Smooth muscle cell (in vitro differentiated cells): Measurements from ENCODE around the gene ATG5. TPM values are rescaled to one million over a fixed set of nuclear protein-coding genes. Genes with fewer than 3 reads are reported as not detected.

ENCODE experiments used
- DNase-seq: peaks from one replicate; lab custom pipeline; 2025; ENCODE audit not compliant: unreplicated experiment; lab: John Stamatoyannopoulos, UW
- H2AFZ ChIP-seq: fragments of 200-600 bp; sonication (generic); 2 replicates; pipeline ENCODE4 v1.6.0; 2016; ENCODE audit warnings: antibody characterized with exemption, low read depth, mild to moderate bottlenecking
- H3F3A ChIP-seq: fragments of 200-600 bp; sonication (generic); 2 replicates; pipeline ENCODE4 v1.6.0; 2017; ENCODE audit warnings: antibody characterized with exemption, low read depth
- H3K27ac ChIP-seq: fragments of 200-600 bp; sonication (generic); 2 replicates; pipeline ENCODE4 v1.5.1; 2016; ENCODE audit warnings: low read depth, mild to moderate bottlenecking
- H3K27me3 ChIP-seq: fragments of 200-600 bp; sonication (generic); 2 replicates; pipeline ENCODE4 v1.6.1; 2016; ENCODE audit warnings: low read depth, mild to moderate bottlenecking
- H3K36me3 ChIP-seq: fragments of 200-600 bp; sonication (generic); 2 replicates; pipeline ENCODE4 v1.5.1; 2016; ENCODE audit warnings: low read depth
- H3K4me1 ChIP-seq: fragments of 200-600 bp; sonication (generic); 2 replicates; pipeline ENCODE4 v1.5.1; 2016; ENCODE audit warnings: low read depth
- H3K4me2 ChIP-seq: fragments of 200-600 bp; sonication (generic); 2 replicates; pipeline ENCODE4 v1.6.0; 2016; ENCODE audit warnings: mild to moderate bottlenecking
- H3K4me3 ChIP-seq: fragments of 200-600 bp; sonication (generic); 2 replicates; pipeline ENCODE4 v1.5.1; 2016; ENCODE audit warnings: mild to moderate bottlenecking
- H3K79me2 ChIP-seq: fragments of 200-600 bp; sonication (generic); 2 replicates; pipeline ENCODE4 v1.6.0; 2016; ENCODE audit warnings: low read depth, mild to moderate bottlenecking
- H3K9ac ChIP-seq: fragments of 200-600 bp; sonication (generic); 2 replicates; pipeline ENCODE4 v1.6.0; 2016; ENCODE audit warnings: low read depth
- H3K9me3 ChIP-seq: fragments of 200-600 bp; sonication (generic); replicated peaks from 2 replicates; pipeline ENCODE4 v1.5.1; 2016; ENCODE audit warnings: low read depth
- H4K20me1 ChIP-seq: fragments of 200-600 bp; sonication (generic); 2 replicates; pipeline ENCODE4 v1.6.0; 2016; ENCODE audit warnings: low read depth
- CTCF ChIP-seq: fragments of 200-600 bp; sonication (generic); IDR thresholded peaks from 2 replicates; pipeline ENCODE4 v1.5.1; 2017; ENCODE audit warnings: borderline replicate concordance, mild to moderate bottlenecking, antibody characterized with exemption; ENCODE audit not compliant: insufficient read depth, poor library complexity, severe bottlenecking
- WGBS: methylation state at CpG from one replicate; pipeline ENCODE4 v1.1.7; 2016; ENCODE audit warnings: low lambda C conversion rate; 5-methylcytosine and 5-hydroxymethylcytosine counted together
- polyA plus RNA-seq: library from polyadenylated mRNA; unstranded; fragments of >200 nt; fragmentation: Nextera tagmentation; extraction: Ambion mirVana; gene quantifications from 2 replicates; pipeline ENCODE4 v1.2.1, GENCODE V29; 2016
- total RNA-seq: library from RNA; depleted of rRNA; stranded (reverse); fragments of >200 nt; gene quantifications from 2 replicates; pipeline ENCODE4 v1.2.3, GENCODE V29; 2014

ATG5 gene
- total and polyA plus RNA-seq, 2 experiments from 2014 or later = 33.7 to 34.4 TPM

DNA sequence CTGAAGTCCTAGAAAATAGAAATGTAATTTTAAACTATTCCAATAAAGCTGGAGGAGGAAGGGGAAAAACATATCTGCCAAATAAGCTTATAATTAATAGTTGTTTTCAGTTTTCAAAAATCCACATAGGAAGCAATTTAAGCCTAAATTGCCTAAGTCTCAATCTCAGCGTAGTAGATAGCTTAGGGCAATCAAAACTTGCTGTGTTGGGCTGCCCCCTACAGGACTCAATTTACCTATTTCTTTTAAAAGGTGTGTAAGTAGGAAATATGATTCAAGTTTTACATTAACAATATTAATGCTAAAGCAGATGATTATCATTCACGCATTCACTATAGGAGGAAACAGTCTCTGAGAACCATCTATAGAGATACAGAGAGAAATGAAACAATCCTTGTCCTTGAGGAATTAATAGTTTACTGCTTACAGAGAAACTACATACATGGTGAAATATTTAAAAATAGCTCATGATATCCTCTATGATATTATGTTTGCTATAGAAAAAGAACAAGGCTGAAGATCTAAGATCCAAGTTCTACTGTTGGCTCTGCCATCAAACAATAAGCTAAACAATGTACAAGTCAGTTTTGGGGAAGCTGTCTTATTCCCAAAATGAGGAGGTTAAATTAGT is 102.1 kb downstream of the ATG5 start:
- TF ChIP-seq CTCF = peak; percentile 82
- Histone ChIP-seq H3K9ac (no peak overlapping the region), H3K36me3 (peaks cover 12% of the 10 kb centered on the region), H3K4me3 (no peak overlapping the region), H3K27me3 (no peaks in the 10 kb centered on the region), H4K20me1 (no peaks in the 10 kb centered on the region), H2AFZ (no peak overlapping the region), H3K9me3 (no peaks in the 10 kb centered on the region), H3K79me2 (peaks cover 27% of the 10 kb centered on the region), H3K4me2 (no peak overlapping the region), H3K4me1 (no peaks in the 10 kb centered on the region), H3F3A (no peaks in the 10 kb centered on the region), H3K27ac (no peak overlapping the region)
- no peak for DNase-seq
- 21% methylated on average over 2 of the region's 2 CpGs for WGBS

- Histone ChIP-seq H3K4me2 (no peak overlapping the region), H3K4me1 (no peaks in the 10 kb centered on the region), H3F3A (no peaks in the 10 kb centered on the region), H3K36me3 (no peaks in the 10 kb centered on the region), H3K9ac (no peak overlapping the region), H4K20me1 (peaks cover 4% of the 10 kb centered on the region), H3K27ac (no peak overlapping the region), H2AFZ (no peak overlapping the region), H3K27me3 (no peaks in the 10 kb centered on the region), H3K79me2 (peaks cover 36% of the 10 kb centered on the region), H3K9me3 (no peaks in the 10 kb centered on the region), H3K4me3 (no peak overlapping the region)
- DNase-seq = no peak
- no peak for TF ChIP-seq CTCF
Measured at GRCh38 chr6:106220485-106220884, 105.1 kb downstream of the ATG5 start.

- Histone ChIP-seq H3F3A (no peaks in the 10 kb centered on the region), H4K20me1 (peaks cover 9% of the 10 kb centered on the region), H3K27ac (no peak overlapping the region), H3K9ac (no peak overlapping the region), H3K79me2 (peaks cover 21% of the 10 kb centered on the region), H3K4me2 (no peak overlapping the region), H2AFZ (no peak overlapping the region), H3K36me3 (no peaks in the 10 kb centered on the region), H3K9me3 (no peaks in the 10 kb centered on the region), H3K27me3 (no peaks in the 10 kb centered on the region), H3K4me3 (no peak overlapping the region), H3K4me1 (peaks cover 3% of the 10 kb centered on the region)
- no peak for DNase-seq
- 97% methylated on average over 1 of the region's 1 CpG for WGBS
- no peak for TF ChIP-seq CTCF
Measured at GRCh38 chr6:106216527-106216926, 109.0 kb downstream of the ATG5 start.

DNA sequence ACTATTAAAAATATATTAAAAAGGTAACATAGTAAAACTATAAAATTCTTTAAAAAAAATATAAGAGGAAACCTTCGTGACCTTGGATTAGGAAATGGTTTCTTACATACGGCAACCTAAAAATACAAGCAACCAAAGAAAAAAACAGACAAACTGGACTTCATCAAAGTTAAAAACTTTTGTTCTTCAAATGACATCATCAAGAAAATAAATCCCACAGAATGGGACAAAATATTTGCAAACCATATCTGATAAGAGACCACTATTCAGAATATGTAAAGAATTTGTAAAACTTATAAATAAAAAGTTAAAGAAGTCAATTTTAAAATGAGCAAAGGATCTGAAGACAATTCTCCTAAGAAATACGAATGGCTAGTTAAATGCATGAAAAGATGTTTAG is 110.0 kb downstream of the ATG5 start:
- Histone ChIP-seq H3K4me2 (no peak overlapping the region), H3K4me1 (peaks cover 3% of the 10 kb centered on the region), H4K20me1 (peaks cover 9% of the 10 kb centered on the region), H3K36me3 (no peaks in the 10 kb centered on the region), H3K9ac (no peak overlapping the region), H3K4me3 (no peak overlapping the region), H3K79me2 (peaks cover 21% of the 10 kb centered on the region), H2AFZ (no peak overlapping the region), H3F3A (no peaks in the 10 kb centered on the region), H3K27ac (no peak overlapping the region), H3K27me3 (no peaks in the 10 kb centered on the region), H3K9me3 (no peaks in the 10 kb centered on the region)
- WGBS = 95% methylated on average over 3 of the region's 3 CpGs
- no peak for DNase-seq
- no peak for TF ChIP-seq CTCF
